ENCODE measurements around the gene MMP20.

The MMP20 gene

DNA sequence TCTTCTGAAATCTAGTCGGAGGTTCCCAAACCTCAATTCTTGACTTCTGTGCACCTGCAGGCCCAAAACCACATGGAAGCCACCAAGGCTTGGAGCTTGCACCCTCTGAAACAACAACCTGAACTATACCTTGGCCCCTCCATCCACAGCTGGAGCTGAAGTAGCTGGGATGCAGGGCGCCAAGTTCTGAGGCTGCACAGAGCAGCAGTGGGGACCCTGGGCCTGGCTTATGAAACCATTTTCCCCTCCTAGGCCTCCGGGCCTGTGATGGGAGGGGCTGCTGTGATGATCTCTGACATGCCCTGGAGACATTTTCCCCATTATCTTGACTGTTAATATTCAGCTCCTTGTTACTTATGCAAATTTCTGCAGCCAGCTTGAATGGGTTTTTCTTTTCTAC lies 56.3 kb downstream of the MMP20 start:
- DNase-seq (ENCODE audit: extremely low spot score): no peak
- CTCF ChIA-PET: interaction anchor here (1.0 to 3.8 kb wide), 6 partner anchors 9 to 44 kb away, joined by 3 to 13 read pairs (median 4); no protein-coding TSS in a partner anchor
- TF ChIP-seq, protein P1, sequence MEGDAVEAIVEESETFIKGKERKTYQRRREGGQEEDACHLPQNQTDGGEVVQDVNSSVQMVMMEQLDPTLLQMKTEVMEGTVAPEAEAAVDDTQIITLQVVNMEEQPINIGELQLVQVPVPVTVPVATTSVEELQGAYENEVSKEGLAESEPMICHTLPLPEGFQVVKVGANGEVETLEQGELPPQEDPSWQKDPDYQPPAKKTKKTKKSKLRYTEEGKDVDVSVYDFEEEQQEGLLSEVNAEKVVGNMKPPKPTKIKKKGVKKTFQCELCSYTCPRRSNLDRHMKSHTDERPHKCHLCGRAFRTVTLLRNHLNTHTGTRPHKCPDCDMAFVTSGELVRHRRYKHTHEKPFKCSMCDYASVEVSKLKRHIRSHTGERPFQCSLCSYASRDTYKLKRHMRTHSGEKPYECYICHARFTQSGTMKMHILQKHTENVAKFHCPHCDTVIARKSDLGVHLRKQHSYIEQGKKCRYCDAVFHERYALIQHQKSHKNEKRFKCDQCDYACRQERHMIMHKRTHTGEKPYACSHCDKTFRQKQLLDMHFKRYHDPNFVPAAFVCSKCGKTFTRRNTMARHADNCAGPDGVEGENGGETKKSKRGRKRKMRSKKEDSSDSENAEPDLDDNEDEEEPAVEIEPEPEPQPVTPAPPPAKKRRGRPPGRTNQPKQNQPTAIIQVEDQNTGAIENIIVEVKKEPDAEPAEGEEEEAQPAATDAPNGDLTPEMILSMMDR (IDR thresholded peaks at IDR 0.05; ENCODE audit: control extremely low read depth, extremely low read depth, low read depth, missing control alignments): no peak
- POLR2A ChIA-PET: no interaction called here

DNA sequence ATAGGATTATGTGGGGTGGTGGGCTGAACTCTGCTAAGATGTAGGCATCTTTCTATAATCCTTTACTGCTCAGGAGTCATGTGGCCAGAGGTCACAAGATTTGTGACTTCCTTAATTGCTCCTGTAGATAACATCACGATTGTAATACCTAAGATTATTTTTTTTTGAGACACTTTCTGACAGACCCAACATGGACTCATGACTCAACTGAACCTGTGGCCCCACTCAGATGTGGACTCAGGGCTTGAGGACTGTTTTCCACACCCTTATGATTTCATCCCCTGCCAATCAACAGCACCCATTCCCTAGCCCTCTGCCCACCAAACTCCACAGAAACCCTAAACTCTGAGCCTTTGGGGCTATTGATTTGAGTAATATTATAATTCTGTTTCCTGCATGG lies 59.0 kb downstream of the MMP20 start:
- DNase-seq (ENCODE audit: extremely low spot score): no peak
- ChIA-PET POLR2A (no interaction called here), CTCF (no interaction called here)
- TF ChIP-seq, protein P1 (IDR thresholded peaks at IDR 0.05; ENCODE audit: control extremely low read depth, extremely low read depth, low read depth, missing control alignments): no peak

DNA sequence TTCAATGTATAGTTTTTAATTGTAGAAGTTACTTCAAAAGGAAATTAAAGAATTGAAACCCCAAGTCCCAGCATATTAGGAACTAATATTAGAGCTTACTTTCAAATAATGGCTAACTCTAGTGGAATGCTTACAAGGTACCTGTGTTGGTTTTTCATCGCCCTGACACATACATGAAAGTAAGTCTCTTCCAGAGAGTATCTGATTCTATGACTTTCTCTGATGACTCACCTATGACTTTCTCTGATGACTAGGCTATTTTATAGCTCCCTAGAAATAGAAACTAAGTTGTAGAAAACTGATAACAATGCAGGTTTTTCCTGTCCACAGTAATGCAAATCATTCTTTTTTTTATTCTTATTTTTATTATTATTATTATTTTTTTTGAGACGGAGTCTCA lies 61.0 kb downstream of the MMP20 start:
- ChIA-PET CTCF (interaction anchor here (1.0 to 3.4 kb wide), 7 partner anchors 9 to 173 kb away, joined by 3 to 13 read pairs (median 5); no protein-coding TSS in a partner anchor), POLR2A (no interaction called here)
- peak; percentile 59 for DNase-seq (ENCODE audit: extremely low spot score)
- TF ChIP-seq, protein P1 (IDR thresholded peaks at IDR 0.05; ENCODE audit: control extremely low read depth, extremely low read depth, low read depth, missing control alignments): no peak

DNA sequence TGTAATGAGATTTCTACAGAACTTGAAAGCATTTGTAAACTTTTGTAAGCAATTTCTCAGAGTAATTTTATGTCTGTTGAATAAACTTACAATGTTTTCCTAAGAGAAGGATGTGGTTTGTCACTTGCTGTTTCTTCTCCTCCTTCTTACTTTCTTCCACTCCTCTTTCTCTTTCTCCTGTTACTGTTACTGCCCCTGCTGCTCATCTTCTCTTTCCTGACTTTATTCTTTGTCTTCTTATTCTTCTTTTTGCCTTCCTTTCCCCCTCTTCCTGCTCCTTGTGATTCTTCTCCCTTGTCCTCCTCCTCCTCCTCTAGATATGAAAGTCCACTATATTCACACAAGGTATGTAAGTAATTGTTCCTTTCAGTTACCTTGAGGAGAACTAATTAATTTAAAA lies 63.5 kb downstream of the MMP20 start:
- ChIA-PET CTCF (interaction anchor here (0.9 to 3.4 kb wide), 4 partner anchors 8 to 51 kb away, joined by 3 to 13 read pairs (median 4); no protein-coding TSS in a partner anchor), POLR2A (no interaction called here)
- no peak for DNase-seq (ENCODE audit: extremely low spot score)
- TF ChIP-seq, protein P1 (IDR thresholded peaks at IDR 0.05; ENCODE audit: control extremely low read depth, extremely low read depth, low read depth, missing control alignments): no peak

DNA sequence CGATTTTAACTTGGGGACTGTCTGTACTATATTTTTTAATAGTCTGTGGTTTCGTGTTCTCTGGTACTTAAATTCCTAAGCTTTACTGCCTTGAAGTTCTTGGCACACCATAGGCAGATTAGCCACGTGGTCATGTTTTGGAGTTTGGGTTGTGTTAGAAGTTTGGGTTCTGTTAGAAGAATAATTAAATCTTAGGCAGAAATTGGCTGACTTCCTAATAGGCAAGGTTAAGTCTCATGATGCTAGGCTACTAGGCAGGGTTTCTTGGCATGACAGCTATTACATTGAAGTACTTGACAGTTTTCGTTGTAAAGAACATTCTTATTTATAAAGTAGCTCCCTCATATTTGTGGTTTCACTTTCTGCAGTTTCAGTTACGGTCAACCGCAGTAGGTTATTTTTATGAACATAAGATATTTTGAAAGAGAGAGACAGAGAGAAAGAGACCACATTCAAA lies 64.5 kb downstream of the MMP20 start:
- ChIA-PET POLR2A (interaction anchor here (0.6 kb wide), 1 partner anchor 10 kb away, joined by 3 read pairs; no protein-coding TSS in a partner anchor), CTCF (interaction anchor here (0.8 to 4.4 kb wide), 5 partner anchors 11 to 109 kb away, joined by 3 to 26 read pairs (median 3); no protein-coding TSS in a partner anchor)
- DNase-seq (ENCODE audit: extremely low spot score): peak; percentile 49
- TF ChIP-seq, protein P1 (IDR thresholded peaks at IDR 0.05; ENCODE audit: control extremely low read depth, extremely low read depth, low read depth, missing control alignments): no peak

DNA sequence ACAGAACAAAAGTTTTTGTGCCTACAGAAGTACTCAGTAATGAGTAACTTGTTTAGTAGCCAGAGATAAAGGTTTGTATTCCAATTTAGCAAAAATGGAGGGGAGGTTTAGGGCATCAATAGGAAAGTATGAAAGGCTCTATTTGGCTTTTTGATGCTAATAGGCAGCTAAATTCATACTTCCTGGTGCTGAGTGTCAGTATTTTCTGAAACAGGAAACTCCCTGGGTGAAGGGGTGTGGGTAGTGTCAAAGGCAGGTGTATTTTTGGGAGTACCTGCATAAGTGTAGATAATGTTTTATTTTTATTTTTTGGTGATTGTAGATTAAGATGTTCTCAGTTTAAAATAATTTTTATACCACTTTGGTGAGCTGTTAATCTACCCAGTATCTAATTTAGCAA lies 65.3 kb downstream of the MMP20 start:
- CTCF ChIA-PET: interaction anchor here (0.6 to 4.4 kb wide), 8 partner anchors 9 to 108 kb away, joined by 3 to 26 read pairs (median 3); no protein-coding TSS in a partner anchor
- TF ChIP-seq, protein P1 (IDR thresholded peaks at IDR 0.05; ENCODE audit: control extremely low read depth, extremely low read depth, low read depth, missing control alignments): no peak
- no peak for DNase-seq (ENCODE audit: extremely low spot score)
- POLR2A ChIA-PET: no interaction called here
